ENCODE measurements around the gene PRICKLE4.

- TF ChIP-seq CTCF (IDR thresholded peaks at IDR 0.05), result no peak
- TF ChIP-seq POLR2AphosphoS5 (IDR thresholded peaks at IDR 0.05), result no peak
- TF ChIP-seq POLR2A (IDR thresholded peaks at IDR 0.05), result no peak
Observed at GRCh38 chr6:41733360-41733706, 47.2 kb upstream of the PRICKLE4 start.

Measured in prostate gland (tissue), 2 donors.